CD4-positive, alpha-beta T cell (primary cell): ENCODE measurements around the gene STING1. TPM values are rescaled to one million over a fixed set of nuclear protein-coding genes. Genes with fewer than 3 reads are reported as not detected.

Experiments
- ATAC-seq: fragments of 200-7000 bp; cut with Tn5 transposase; one replicate; pipeline ENCODE4 v1.10.0; 2022; ENCODE audit warnings: mild to moderate bottlenecking; ENCODE audit not compliant: poor library complexity
- CTCF ChIA-PET: fragments of 350-600 bp; sonication (Branson Sonifier 250); formaldehyde crosslinking; loops from one replicate; lab custom pipeline; 2021; ENCODE audit warnings: antibody characterized with exemption, inconsistent platforms; lab: Charles Lee
- POLR2A ChIA-PET: fragments of 350-600 bp; sonication (Branson Sonifier 250); formaldehyde crosslinking; loops from one replicate; lab custom pipeline; 2021; ENCODE audit warnings: antibody characterized with exemption, inconsistent platforms; lab: Charles Lee
- DNase-seq, 14 experiments: peaks; one replicate each; pipeline ENCODE4 v3.0.0-alpha.2; 2013 to 2020; ENCODE audit warnings: mixed read lengths in 2 of 14
- H3K27ac ChIP-seq, 2 donors: one replicate each; pipeline versions ENCODE4 v1.5.1 to v1.7.0; 2013; ENCODE audit warnings: low read length in 2 of 2, low read depth in 1 of 2, mild to moderate bottlenecking in 1 of 2
- H3K27me3 ChIP-seq, 2 experiments: 1 replicate in 1 of 2; 2 replicates in 1 of 2; pipeline versions ENCODE4 v1.6.1 to v1.7.0; 2013; ENCODE audit warnings: low read length in 2 of 2, control low read depth in 1 of 2, mild to moderate bottlenecking in 1 of 2, moderate library complexity in 1 of 2; ENCODE audit not compliant: insufficient read depth in 2 of 2, control insufficient read depth in 1 of 2
- H3K36me3 ChIP-seq: one replicate; pipeline ENCODE4 v1.6.1; 2013; ENCODE audit warnings: low read length, control low read depth; ENCODE audit not compliant: insufficient read depth
- H3K4me1 ChIP-seq: one replicate; pipeline ENCODE4 v1.6.1; 2013; ENCODE audit warnings: low read length, control low read depth; ENCODE audit not compliant: insufficient read depth
- H3K4me3 ChIP-seq: one replicate; pipeline ENCODE4 v1.5.1; 2013; ENCODE audit warnings: mild to moderate bottlenecking, low read length, moderate library complexity
- H3K9me3 ChIP-seq, 2 experiments: 1 replicate in 1 of 2; 2 replicates in 1 of 2; pipeline versions ENCODE4 v1.6.1 to v1.7.0; 2013; ENCODE audit warnings: low read length in 2 of 2, mild to moderate bottlenecking in 2 of 2, control low read depth in 1 of 2, moderate library complexity in 1 of 2; ENCODE audit not compliant: control insufficient read depth in 1 of 2, insufficient read depth in 1 of 2
- H3K27ac Mint-ChIP-seq: one replicate; pipeline ENCODE4 v1.8.0; 2020; ENCODE audit warnings: mixed read lengths
- H3K27me3 Mint-ChIP-seq: one replicate; pipeline ENCODE4 v1.8.0; 2021; ENCODE audit warnings: mixed read lengths
- H3K36me3 Mint-ChIP-seq: one replicate; pipeline ENCODE4 v1.8.0; 2021; ENCODE audit warnings: low read depth, mixed read lengths
- H3K4me1 Mint-ChIP-seq: one replicate; pipeline ENCODE4 v1.8.0; 2021; ENCODE audit warnings: low read depth, mixed read lengths
- H3K4me3 Mint-ChIP-seq: one replicate; pipeline ENCODE4 v1.8.0; 2020; ENCODE audit warnings: mild to moderate bottlenecking, mixed read lengths
- H3K9me3 Mint-ChIP-seq: one replicate; pipeline ENCODE4 v1.8.0; 2020; ENCODE audit warnings: mixed read lengths
- intact Hi-C, 2 experiments: fragments of 100-400 bp; cut with DNase I in 1 of 2; cut with micrococcal nuclease in 1 of 2; formaldehyde crosslinking; loops; one replicate each; pipeline versions ENCODE4 v1.15.1 to v1.9.0; 2023 to 2025; cut with DNase I, micrococcal nuclease
- total RNA-seq, 174 experiments: library from RNA in 2 of 174; stranded (reverse) in 2 of 174; gene quantifications; one replicate each; pipeline ENCODE4 v1.2.3 and lab custom pipeline; 2021 to 2026
- TF ChIP-seq, protein P1 (sequence below): fragments of 200-600 bp; IDR thresholded peaks from one replicate; pipeline ENCODE4 v1.8.0; 2022; ENCODE audit warnings: antibody characterized with exemption, mild to moderate bottlenecking

Gene STING1
- total RNA-seq, 2 experiments from 2014 or later = 155 to 168 TPM

GRCh38 chr5:139468421-139468931 lies 14.1 kb downstream of the STING1 start:
- Histone ChIP-seq H3K4me1 (peaks cover 61% of the 10 kb centered on the region), H3K4me3 (no peak overlapping the region), H3K36me3 (no peaks in the 10 kb centered on the region), H3K27ac (no peak overlapping the region), H3K9me3 (no peaks in the 10 kb centered on the region), H3K27me3 (no peaks in the 10 kb centered on the region)
- peaks cover 54% of the 10 kb centered on the region for H3K4me1 Mint-ChIP-seq
- intact Hi-C loops = no loop called here
- no peaks in the 10 kb centered on the region for H3K27me3 Mint-ChIP-seq
- H3K36me3 Mint-ChIP-seq = no peaks in the 10 kb centered on the region
- no peak for ATAC-seq
- H3K4me3 Mint-ChIP-seq = peak overlapping the region; percentile 59
- CTCF ChIA-PET = interaction anchor here (0.6 to 0.8 kb wide), 2 partner anchors 11 to 46 kb away, joined by 3 to 4 read pairs; no protein-coding TSS in a partner anchor
- no peaks in the 10 kb centered on the region for H3K9me3 Mint-ChIP-seq
- TF ChIP-seq, protein P1, sequence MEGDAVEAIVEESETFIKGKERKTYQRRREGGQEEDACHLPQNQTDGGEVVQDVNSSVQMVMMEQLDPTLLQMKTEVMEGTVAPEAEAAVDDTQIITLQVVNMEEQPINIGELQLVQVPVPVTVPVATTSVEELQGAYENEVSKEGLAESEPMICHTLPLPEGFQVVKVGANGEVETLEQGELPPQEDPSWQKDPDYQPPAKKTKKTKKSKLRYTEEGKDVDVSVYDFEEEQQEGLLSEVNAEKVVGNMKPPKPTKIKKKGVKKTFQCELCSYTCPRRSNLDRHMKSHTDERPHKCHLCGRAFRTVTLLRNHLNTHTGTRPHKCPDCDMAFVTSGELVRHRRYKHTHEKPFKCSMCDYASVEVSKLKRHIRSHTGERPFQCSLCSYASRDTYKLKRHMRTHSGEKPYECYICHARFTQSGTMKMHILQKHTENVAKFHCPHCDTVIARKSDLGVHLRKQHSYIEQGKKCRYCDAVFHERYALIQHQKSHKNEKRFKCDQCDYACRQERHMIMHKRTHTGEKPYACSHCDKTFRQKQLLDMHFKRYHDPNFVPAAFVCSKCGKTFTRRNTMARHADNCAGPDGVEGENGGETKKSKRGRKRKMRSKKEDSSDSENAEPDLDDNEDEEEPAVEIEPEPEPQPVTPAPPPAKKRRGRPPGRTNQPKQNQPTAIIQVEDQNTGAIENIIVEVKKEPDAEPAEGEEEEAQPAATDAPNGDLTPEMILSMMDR = no peak
- POLR2A ChIA-PET = interaction anchor here (0.6 to 3.6 kb wide), 2 partner anchors 13 to 1031 kb away, joined by 3 to 42 read pairs; partner anchors contain the start of gene STING1
- peak in 1 of 14 experiments; percentile 51 for DNase-seq
- peak overlapping the region; percentile 92 for H3K27ac Mint-ChIP-seq

GRCh38 chr5:139462586-139463276 lies 19.8 kb downstream of the STING1 start, which contains the start of gene ECSCR:
ECSCR (minus strand) TSS chr5:139462743; CDS start chr5:139462670, 73 bp downstream.
- Histone ChIP-seq H3K36me3 (no peaks in the 10 kb centered on the region), H3K4me1 (peaks cover 50% of the 10 kb centered on the region), H3K4me3 (no peak within 1 kb of the TSS), H3K27me3 (no peaks in the 10 kb centered on the region), H3K9me3 (no peaks in the 10 kb centered on the region), H3K27ac (no peak within 1 kb of the TSS)
- ChIA-PET POLR2A (interaction anchor here (0.8 kb wide), 1 partner anchor 42 kb away, joined by 3 read pairs; no protein-coding TSS in a partner anchor), CTCF (interaction anchor here (0.8 to 1.1 kb wide), 2 partner anchors 12 to 40 kb away, joined by 3 read pairs; no protein-coding TSS in a partner anchor)
- intact Hi-C loops = no loop called here
- no peaks in the 10 kb centered on the region for H3K36me3 Mint-ChIP-seq
- no peaks in the 10 kb centered on the region for H3K9me3 Mint-ChIP-seq
- H3K27me3 Mint-ChIP-seq = no peaks in the 10 kb centered on the region
- H3K4me1 Mint-ChIP-seq = peaks cover 41% of the 10 kb centered on the region
- peak within 1 kb of the TSS; percentile 89 for H3K27ac Mint-ChIP-seq
- no peak for ATAC-seq
- no peak for DNase-seq
- no peak within 1 kb of the TSS for H3K4me3 Mint-ChIP-seq
- TF ChIP-seq, protein P1 = no peak

DNA sequence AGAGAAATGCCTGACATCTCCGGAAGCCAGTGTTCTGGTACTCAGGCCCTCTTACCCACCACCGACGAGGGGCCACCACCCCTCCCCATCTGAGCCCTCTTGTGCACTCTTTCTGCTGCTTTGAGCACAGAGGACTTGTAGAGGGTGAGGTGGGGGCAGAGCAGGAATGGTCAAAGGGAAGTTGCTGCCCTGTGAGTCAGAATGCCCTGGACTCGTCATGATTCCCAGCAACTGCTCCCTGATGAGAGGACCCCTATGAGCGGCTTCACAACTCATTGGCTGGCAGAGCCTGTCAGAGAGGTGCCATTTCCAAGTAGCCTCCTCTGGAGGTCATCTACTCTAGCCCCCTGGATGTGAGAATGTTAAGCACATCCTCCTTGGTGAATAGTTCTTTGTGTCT lies 20.9 kb downstream of the STING1 start:
- TF ChIP-seq, protein P1 = no peak
- H3K4me3 ChIP-seq = no peak overlapping the region
- Mint-ChIP-seq H3K4me1 (peaks cover 51% of the 10 kb centered on the region), H3K27me3 (no peaks in the 10 kb centered on the region), H3K36me3 (no peaks in the 10 kb centered on the region), H3K4me3 (no peak overlapping the region), H3K9me3 (no peaks in the 10 kb centered on the region), H3K27ac (peak overlapping the region; percentile 89)
- ATAC-seq (no peak), DNase-seq (no peak)
- ChIA-PET CTCF (no interaction called here), POLR2A (no interaction called here)
- H3K27me3 ChIP-seq = no peaks in the 10 kb centered on the region
- H3K9me3 ChIP-seq = no peaks in the 10 kb centered on the region
- H3K36me3 ChIP-seq = no peaks in the 10 kb centered on the region
- intact Hi-C loops = no loop called here
- peaks cover 57% of the 10 kb centered on the region for H3K4me1 ChIP-seq
- no peak overlapping the region for H3K27ac ChIP-seq
